HCT116 (cell line): Measurements from ENCODE around the gene TRNAU1AP. TPM values are rescaled to one million over a fixed set of nuclear protein-coding genes. Genes with fewer than 3 reads are reported as not detected.

Experiments
- ATAC-seq: fragments of 200-7000 bp; cut with Tn5 transposase; 2 replicates; pipeline ENCODE4 v1.9.1; 2020; ENCODE audit warnings: mild to moderate bottlenecking, moderate library complexity
- BruUV-seq: library from RNA; stranded (reverse); fragments of 400-500 nt; replicated peaks from 2 replicates; lab custom pipeline; 2021; lab: Mats Ljungman, UMichigan
- CTCF ChIA-PET: fragments of 300-600 bp; sonication (Branson Sonifier 250); formaldehyde crosslinking; loops from one replicate; lab custom pipeline; 2021; ENCODE audit warnings: antibody characterized with exemption; lab: Charles Lee
- POLR2A ChIA-PET: fragments of 300-600, 350-600 bp; sonication (Branson Sonifier 250); formaldehyde crosslinking; loops from one replicate; lab custom pipeline; 2021; ENCODE audit warnings: antibody characterized with exemption; lab: Charles Lee
- RAD21 ChIA-PET, 2 experiments: fragments of 300-600 bp; sonication (Branson Sonifier 250); formaldehyde crosslinking; loops; one replicate each; lab custom pipeline; 2023; ENCODE audit warnings: low total read pairs in 2 of 2; ENCODE audit not compliant: uncharacterized antibody in 2 of 2, unreplicated experiment in 2 of 2, low non-redundant PET in 1 of 2; lab: Charles Lee
- DNase-seq: peaks from one replicate; pipeline ENCODE4 v3.0.0-alpha.2; 2010; ENCODE audit warnings: low read depth, low spot score
- H2AFZ ChIP-seq: fragments of 200-600 bp; shearing (Covaris generic), sonication (generic); 2 replicates; pipeline ENCODE4 v1.6.1; 2017; ENCODE audit warnings: low read depth, mixed run types, mixed read lengths, antibody characterized with exemption, low read length; ENCODE audit not compliant: poor library complexity, severe bottlenecking
- H3K27ac ChIP-seq: 2 replicates; pipeline ENCODE4 v1.5.1; 2012; ENCODE audit warnings: low read depth, low read length
- H3K27me3 ChIP-seq: fragments of 200-600 bp; sonication (generic); 2 replicates; pipeline ENCODE4 v1.6.1; 2016; ENCODE audit warnings: mixed run types, low read length, mixed read lengths; ENCODE audit not compliant: insufficient read depth
- H3K36me3 ChIP-seq, 2 experiments: fragments of 200-500 bp in 1 of 2; fragments of 200-600 bp in 1 of 2; sonication (Bioruptor generic) in 1 of 2; sonication (generic) in 1 of 2; 2 replicates each; pipeline versions ENCODE4 v1.5.1 to v1.6.1; 2014 to 2016; ENCODE audit warnings: low read length in 2 of 2, inconsistent platforms in 1 of 2, mixed read lengths in 1 of 2, mixed run types in 1 of 2; ENCODE audit not compliant: insufficient read depth in 2 of 2, control insufficient read depth in 1 of 2
- H3K4me1 ChIP-seq, 2 experiments: fragments of 200-600 bp in 1 of 2; sonication (generic) in 1 of 2; 2 replicates each; pipeline versions ENCODE4 v1.5.1 to v1.6.1; 2012 to 2017; ENCODE audit warnings: low read length in 2 of 2, inconsistent platforms in 1 of 2, mild to moderate bottlenecking in 1 of 2, mixed read lengths in 1 of 2, mixed run types in 1 of 2, moderate library complexity in 1 of 2; ENCODE audit not compliant: insufficient read depth in 2 of 2, control insufficient read depth in 1 of 2
- H3K4me2 ChIP-seq: fragments of 200-600 bp; sonication (generic); 2 replicates; pipeline ENCODE4 v1.6.1; 2017; ENCODE audit warnings: mixed run types, low read length, mixed read lengths
- H3K4me3 ChIP-seq, 2 experiments: fragments of 200-600 bp in 1 of 2; sonication (generic) in 1 of 2; replicated peaks in 1 of 2; 2 replicates each; pipeline ENCODE4 v1.5.1; 2011 to 2016; ENCODE audit warnings: low read length in 2 of 2, control low read depth in 1 of 2, low read depth in 1 of 2, mild to moderate bottlenecking in 1 of 2, mixed read lengths in 1 of 2, mixed run types in 1 of 2
- H3K79me2 ChIP-seq: fragments of 200-600 bp; sonication (generic); 2 replicates; pipeline ENCODE4 v1.6.1; 2017; ENCODE audit warnings: mild to moderate bottlenecking, mixed run types, low read length, moderate library complexity, mixed read lengths; ENCODE audit not compliant: insufficient read depth
- H3K9ac ChIP-seq: fragments of 200-600 bp; sonication (generic); 2 replicates; pipeline ENCODE4 v1.6.1; 2016; ENCODE audit warnings: low read length, mixed read lengths
- H3K9me2 ChIP-seq: fragments of 200-600 bp; sonication (generic), shearing (Covaris generic); 2 replicates; pipeline ENCODE4 v1.6.1; 2017; ENCODE audit warnings: mixed run types, mild to moderate bottlenecking, moderate library complexity; ENCODE audit not compliant: insufficient read depth
- H3K9me3 ChIP-seq, 2 experiments: fragments of 200-500 bp in 1 of 2; fragments of 200-600 bp in 1 of 2; sonication (Bioruptor generic) in 1 of 2; sonication (generic) in 1 of 2; 2 replicates each; pipeline ENCODE4 v1.6.1; 2014 to 2017; ENCODE audit warnings: low read length in 2 of 2, mixed read lengths in 2 of 2, inconsistent platforms in 1 of 2, low read depth in 1 of 2, mild to moderate bottlenecking in 1 of 2, mixed run types in 1 of 2, moderate library complexity in 1 of 2; ENCODE audit not compliant: control insufficient read depth in 1 of 2, insufficient read depth in 1 of 2
- H4K20me1 ChIP-seq: fragments of 200-600 bp; sonication (generic), shearing (Covaris generic); 2 replicates; pipeline ENCODE4 v1.6.1; 2017; ENCODE audit warnings: mixed run types, mild to moderate bottlenecking, moderate library complexity; ENCODE audit not compliant: insufficient read depth
- CTCF ChIP-seq, 3 experiments: fragments of 200-600 bp in 1 of 3; sonication (generic) in 1 of 3; IDR thresholded peaks in 2 of 3; conservative IDR thresholded peaks in 1 of 3; 2 replicates each; pipeline ENCODE4 v1.5.1; 2012 to 2017; ENCODE audit warnings: low read depth in 2 of 3, low read length in 2 of 3, antibody characterized with exemption in 1 of 3, borderline replicate concordance in 1 of 3, control low read depth in 1 of 3, mild to moderate bottlenecking in 1 of 3, mixed read lengths in 1 of 3, mixed run types in 1 of 3, moderate library complexity in 1 of 3; ENCODE audit not compliant: insufficient read depth in 1 of 3
- EGR1 ChIP-seq: IDR thresholded peaks from 2 replicates; pipeline ENCODE4 v1.6.1; 2012; ENCODE audit warnings: low read depth
- ELF1 ChIP-seq: IDR thresholded peaks from 2 replicates; pipeline ENCODE4 v1.6.1; 2012; ENCODE audit warnings: low read depth, borderline replicate concordance
- JUND ChIP-seq: IDR thresholded peaks from 2 replicates; pipeline ENCODE4 v1.6.1; 2012
- MAX ChIP-seq: IDR thresholded peaks from 2 replicates; pipeline ENCODE4 v1.6.1; 2012
- POLR2AphosphoS5 ChIP-seq: IDR thresholded peaks from 2 replicates; pipeline ENCODE4 v1.6.1; 2011; ENCODE audit warnings: mild to moderate bottlenecking, low read depth, low read length, moderate library complexity
- SIN3A ChIP-seq: IDR thresholded peaks from 2 replicates; pipeline ENCODE4 v1.6.1; 2012; ENCODE audit warnings: low read depth
- SP1 ChIP-seq: IDR thresholded peaks from 2 replicates; pipeline ENCODE4 v1.6.1; 2012; ENCODE audit warnings: low read depth
- ZNF274 ChIP-seq: fragments of 200-500 bp; sonication (Bioruptor generic); IDR thresholded peaks from 2 replicates; pipeline ENCODE4 v1.6.1; 2014; ENCODE audit warnings: mild to moderate bottlenecking, low read depth, low read length, inconsistent platforms
- intact Hi-C: fragments of 100-400 bp; cut with micrococcal nuclease; formaldehyde crosslinking; loops from 2 replicates; pipeline ENCODE4 v1.10.0; 2022
- total RNA-seq: library from RNA; stranded (reverse); gene quantifications from one replicate; pipeline ENCODE4 v1.2.1, GENCODE V29; 2021; ENCODE audit not compliant: unreplicated experiment

The TRNAU1AP gene
- total RNA-seq, 1 experiment from 2014 or later, result 29.7 TPM

GRCh38 chr1:28503117-28503516, 49.8 kb upstream of the TRNAU1AP start:
- Histone ChIP-seq H3K9me2 (no peaks in the 10 kb centered on the region), H3K4me1 (peaks cover 28 to 62% of the 10 kb centered on the region in 2 experiments), H3K36me3 (peaks cover 10 to 25% of the 10 kb centered on the region in 2 experiments), H3K27ac (no peak overlapping the region), H3K79me2 (peaks cover 41% of the 10 kb centered on the region), H3K9ac (no peak overlapping the region), H3K27me3 (no peaks in the 10 kb centered on the region), H4K20me1 (no peaks in the 10 kb centered on the region), H3K4me2 (peak overlapping the region; percentile 13; the same call in 1 of the 2 replicates), H2AFZ (no peak overlapping the region), H3K9me3 (no peaks in the 10 kb centered on the region), H3K4me3 (no peak overlapping the region)
- no TSS peak for BruUV-seq
- ChIA-PET CTCF (no interaction called here), POLR2A (interaction anchor here (0.7 kb wide), 2 partner anchors 9 to 412 kb away, joined by 3 to 4 read pairs; no protein-coding TSS in a partner anchor), RAD21 (no interaction called here)
- ATAC-seq (no peak), DNase-seq (no peak)
- TF ChIP-seq ELF1, result no peak
- no peak for TF ChIP-seq JUND
- no peak for TF ChIP-seq CTCF (IDR thresholded peaks at IDR 0.05 in 2 of 3, conservative IDR thresholded peaks at IDR 0.05 in 1 of 3; ENCODE audit: borderline replicate concordance in 1 of 3, insufficient read depth in 1 of 3, low read depth in 2 of 3, low read length in 2 of 3)
- TF ChIP-seq POLR2AphosphoS5, result no peak
- no peak for TF ChIP-seq MAX
- TF ChIP-seq SP1, result no peak
- TF ChIP-seq SIN3A, result no peak
- TF ChIP-seq EGR1, result no peak
- no peak for TF ChIP-seq ZNF274
- intact Hi-C loops, result no loop called here
